ENCODE results near the gene KRT79.

KRT79 gene

DNA sequence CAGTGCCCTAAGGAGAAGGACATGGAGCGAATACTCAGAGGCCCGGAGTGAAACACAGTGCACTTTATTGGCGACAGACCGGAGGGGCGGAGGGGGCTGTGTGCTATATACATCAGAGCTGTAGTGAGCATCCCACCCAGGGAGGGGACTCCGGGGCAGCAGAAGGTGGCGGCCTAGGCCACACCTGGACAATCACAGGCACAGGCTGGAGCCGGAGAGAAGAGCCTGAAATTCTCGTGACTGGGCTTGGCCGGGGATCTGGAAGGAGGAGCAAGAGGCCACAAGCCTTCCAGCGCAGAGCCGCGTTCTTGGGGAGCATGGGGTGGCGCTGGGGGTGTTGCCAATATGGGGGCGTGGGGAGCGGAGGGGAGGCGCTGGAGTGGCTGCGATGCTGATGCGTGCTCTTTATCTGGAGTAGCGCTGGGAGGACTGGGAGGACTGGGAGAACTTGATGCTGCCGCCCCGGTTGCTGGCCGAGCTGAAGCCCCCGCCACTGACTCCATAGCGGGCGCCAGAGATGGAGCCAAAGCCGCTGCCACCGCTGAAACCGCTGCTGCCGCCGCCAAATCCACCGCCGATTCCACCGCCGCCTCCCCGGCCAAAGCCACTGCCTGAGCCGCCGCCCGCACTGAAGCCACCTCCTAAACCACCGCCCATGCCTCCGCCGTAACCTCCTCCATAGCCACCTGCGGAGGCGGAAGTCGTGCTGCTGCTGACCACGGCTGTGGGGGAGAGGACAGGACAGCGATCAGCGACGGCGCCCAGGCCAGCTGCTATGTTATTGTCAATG, 44.3 kb downstream of the KRT79 start:
- DNase-seq (ENCODE audit: low spot score) = no peak

DNA sequence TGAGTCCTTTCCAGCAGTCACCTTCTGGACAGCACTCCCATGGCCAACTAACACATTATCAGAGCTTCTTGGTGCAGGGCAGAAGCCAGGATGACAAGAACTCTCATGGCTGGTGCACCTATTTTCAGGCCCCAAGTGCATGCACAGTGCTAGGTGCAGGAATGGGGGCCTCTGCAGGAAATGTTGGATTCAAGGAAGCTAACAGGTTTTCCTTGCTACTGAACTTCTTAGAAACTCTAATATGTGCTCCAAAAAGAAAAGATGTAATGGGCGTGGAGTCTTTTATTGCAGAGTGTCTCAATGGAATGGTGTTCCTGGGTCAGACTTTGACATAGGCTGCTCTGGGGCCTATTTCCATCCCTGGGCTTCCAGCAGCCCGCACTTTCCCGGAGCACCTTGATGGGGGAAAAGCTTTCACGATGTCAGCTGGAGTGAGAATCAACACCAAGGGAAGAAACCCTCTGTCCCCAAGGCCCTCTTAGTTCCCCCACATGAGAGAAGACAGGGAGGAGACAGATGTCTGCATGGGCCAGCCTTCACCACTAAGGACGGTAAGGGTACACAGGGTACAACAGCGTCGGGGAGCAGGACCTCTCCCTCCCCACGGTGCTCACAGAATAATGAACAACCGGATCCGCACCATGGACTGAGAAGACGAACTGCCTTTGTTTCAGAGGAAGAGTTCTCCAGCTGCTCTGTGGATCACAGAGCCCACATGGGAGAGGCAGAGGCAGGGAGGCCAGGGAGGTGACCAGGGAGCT, 45.1 kb downstream of the KRT79 start:
- no peak for DNase-seq (ENCODE audit: low spot score)

DNA sequence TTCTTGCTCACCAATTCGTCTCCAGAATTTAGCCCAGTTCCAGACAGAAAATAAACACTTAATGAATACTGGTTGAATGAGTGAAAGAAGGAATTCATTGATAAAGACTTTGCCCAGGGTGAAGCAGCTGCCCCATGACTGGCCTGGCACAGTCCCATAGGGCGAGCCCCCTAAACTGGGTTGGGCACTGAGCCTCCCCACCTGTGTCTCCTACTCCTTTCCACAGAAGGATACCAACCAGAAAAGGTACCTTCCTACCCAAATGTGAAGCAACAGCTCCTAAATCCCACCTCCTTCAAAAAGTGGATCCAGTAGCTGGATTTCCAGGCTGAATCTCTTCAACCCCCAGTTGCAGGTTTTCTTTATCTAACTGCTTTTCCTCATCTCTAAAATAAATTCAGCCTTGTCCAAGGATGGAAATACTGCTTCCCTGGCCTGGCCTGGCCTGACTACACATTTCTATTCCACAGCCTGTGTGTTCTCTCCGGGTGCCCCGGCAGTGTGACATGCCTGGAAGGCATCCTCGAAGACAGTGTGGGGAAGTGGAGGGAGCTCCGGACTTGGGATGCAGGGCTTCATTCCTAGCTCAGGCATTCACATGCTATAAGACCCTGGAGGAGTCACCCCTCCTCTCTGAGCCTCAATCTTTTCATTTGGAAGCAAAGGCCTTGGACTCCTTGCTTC, 45.8 kb downstream of the KRT79 start:
- no peak for DNase-seq (ENCODE audit: low spot score)

DNA sequence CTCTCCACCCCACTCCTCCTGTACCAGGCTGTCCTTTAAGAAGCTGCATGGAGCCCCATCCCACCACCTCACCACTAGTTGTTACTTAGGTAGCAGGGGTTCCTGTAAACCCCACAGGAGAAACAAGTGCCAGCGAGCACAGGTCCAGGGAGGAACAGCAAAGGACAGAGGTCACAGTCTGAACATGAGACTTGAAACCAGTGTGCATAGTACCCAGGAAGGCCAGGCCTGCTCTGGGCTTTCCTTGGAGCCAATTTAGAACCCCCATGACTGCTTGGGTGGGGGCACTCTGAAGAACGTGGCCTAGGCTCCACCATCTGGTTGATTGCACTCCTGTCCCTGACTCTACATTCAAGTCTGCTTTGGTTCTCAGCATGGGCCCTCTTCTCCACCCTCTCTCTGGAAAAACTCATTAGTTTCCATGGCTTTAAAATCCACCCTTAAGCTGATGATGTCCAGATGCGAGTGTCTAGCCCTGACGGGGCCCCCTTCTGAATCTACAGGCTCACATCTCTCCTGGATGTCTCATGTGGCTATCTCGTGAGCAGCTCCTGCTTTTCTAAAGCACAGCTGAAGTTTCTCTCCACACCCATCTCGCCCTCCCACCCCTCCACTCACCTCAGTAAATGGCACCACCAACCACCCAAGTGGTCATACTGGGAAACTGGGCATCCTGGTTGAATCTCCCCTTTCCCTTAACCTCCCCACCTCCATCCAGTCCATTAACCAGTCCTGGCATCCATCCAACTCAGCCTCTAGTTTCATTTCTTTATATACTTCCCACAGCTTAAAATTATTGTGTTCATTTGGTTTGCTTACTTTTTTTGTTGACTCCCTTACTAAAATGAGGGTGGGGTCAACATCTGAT, 46.6 kb downstream of the KRT79 start:
- DNase-seq (ENCODE audit: low spot score) = no peak

DNA sequence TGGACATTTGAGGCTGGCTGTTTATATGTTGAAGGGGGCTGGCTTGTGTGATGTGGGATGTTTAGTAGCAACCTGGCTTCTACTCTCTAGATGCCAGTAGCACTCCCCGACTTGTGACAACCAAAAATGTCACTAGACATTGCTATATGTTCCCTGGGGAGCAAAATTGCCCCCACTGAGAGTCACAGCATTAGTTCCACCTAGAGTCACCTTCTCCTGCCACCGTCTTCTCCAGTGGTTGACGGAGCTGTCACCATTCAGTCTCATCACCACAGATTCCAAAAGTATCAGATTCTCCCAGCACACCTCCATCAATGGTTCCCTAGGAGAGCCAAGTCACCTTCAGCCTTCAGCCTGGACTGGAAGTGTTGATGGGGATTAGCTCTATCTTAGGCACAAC, 49.2 kb downstream of the KRT79 start:
- DNase-seq (ENCODE audit: low spot score) = no peak

DNA sequence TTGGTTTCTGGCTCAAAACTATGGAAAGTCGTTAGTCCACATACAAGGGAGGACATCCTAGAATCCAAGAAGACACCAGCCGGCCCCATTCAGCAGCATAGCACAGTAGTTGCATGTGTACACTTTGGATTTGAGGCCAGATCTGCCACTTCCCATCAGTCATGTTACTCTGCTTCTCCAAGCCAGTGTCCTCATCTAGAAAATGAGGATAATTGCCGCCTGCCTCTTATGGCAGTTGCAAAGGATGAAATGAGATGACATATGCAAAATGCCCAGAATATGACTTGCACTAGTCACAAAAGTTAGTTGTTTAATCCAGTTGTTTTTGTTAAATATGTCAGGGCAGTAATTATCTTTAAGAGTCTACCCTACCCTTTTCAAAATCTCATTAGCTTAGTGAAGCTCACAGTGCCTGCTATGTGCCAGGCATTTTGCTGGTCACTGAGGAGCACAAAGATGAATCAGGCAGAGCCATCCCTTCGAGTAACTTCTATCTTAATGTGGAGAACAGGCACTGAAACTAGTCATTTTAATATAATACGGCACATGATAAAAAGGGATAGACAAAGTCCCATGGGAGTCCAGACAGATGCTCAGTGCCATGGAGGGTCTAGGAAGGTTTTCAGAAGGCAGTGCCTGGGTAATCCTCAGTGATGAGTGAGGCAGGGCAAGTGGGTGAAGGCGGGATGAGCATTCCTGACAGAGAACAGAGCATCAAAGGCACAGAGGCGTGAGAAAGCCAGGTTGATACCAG, 50.4 kb downstream of the KRT79 start:
- no peak for DNase-seq (ENCODE audit: low spot score)

DNA sequence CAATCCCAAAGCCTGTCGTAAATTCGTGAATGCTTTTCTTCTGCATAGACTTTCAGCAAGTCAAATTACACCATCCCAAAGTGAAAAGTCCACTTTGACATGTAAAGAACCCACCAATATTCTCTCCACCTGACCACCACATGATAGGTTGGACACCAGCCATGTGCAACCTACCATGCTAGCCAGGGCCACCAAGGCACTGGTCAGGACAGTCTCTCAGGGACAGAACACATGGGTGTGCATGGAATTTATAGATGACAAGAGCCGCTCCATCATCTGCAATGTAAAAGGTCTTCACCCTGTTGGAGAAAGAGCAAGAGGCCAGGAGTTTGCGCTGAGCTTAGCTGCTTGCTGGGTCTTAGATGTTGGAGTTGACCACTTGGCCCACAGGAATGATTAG, 51.6 kb downstream of the KRT79 start:
- no peak for DNase-seq (ENCODE audit: low spot score)

DNA sequence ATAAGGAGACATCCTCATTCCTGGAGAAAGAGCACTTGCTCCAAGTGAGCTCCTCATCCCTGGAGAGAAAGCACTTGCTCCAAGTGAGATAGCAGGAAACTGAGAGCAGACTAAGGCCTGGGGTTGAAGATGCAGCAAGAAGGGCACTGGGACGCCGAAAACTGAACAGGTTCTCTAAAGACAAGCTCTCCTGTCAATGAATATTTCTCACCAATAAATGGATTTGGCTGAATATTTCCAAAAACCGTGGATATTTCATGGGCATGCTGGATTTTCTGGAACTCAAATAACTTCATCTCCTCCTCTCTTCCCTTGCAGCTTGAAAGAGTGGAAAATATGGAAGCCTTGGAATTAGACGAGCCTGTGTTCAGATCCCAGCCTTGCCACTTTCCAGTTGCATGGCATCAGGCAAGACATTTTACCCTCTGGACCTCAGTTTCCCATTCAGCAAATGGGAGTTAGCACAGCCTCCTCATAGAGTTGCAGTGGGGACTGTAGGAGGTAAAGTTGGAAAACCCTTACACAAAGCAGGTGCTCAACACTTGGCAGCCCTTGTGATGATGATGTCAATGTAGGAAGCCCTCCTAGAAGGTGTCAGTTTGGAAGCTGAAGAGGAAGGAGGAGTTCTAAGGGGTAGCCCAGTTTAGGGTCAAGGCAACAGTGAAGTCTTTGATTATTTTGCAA, 52.6 kb downstream of the KRT79 start:
- DNase-seq (ENCODE audit: low spot score) = no peak

DNA sequence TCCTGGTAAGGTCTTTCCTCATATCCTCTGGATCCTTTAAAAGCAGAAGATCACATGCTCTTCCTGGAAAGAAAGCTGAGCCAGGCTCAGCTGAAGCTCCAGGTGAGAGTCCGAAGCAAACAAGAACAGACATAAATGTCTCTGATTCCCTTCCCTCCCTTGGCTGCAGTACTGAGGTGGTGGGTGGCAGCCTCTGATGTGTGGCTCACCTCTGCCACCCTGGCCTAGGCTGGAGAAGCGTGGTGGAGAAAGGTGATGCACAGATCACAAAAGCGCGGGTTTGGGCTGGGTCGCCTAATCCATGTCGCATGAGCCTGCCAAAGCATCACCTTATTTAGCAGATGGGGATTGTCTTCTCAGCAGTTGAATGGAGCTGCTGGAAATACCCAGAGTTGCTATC, 54.2 kb downstream of the KRT79 start:
- no peak for DNase-seq (ENCODE audit: low spot score)

DNA sequence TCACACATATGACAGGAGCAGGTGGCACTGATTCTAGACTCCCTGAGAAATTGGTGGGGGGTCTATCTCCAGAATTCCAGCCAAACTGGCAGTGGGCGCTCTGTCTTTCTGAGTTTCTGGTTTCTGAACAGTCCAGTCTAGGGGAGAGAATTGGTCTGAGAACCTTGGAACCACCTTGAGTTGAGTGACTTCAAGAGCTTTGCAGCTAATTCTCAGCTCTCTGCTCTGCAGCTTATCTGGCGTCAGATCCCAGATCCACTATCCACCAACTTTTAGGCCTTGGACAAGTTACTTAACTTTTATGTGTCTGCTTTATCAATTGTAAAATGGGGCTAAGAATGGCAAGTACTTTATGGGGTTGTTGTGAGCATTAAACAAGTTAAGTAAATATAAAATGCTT, 55.3 kb downstream of the KRT79 start:
- no peak for DNase-seq (ENCODE audit: low spot score)

DNA sequence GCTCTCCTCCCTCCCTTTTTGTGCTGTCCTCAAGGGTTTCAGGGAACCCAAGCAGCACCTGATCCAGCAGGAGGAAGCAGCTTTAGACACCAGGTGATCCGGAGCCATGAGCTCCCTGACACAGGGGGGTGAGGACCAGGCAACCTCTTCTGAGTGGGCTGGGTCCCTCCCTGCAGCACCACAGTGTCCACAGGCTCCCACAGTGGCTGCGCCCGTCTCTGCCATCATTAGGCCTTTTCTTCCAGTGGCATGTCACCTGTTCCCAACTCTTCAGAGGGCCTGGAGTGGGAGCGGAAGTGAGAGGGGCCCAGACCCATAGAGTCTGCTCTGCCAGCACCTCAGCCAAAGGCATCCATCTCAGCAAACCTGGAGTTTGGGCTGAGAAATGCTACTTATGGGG, 56.5 kb downstream of the KRT79 start:
- DNase-seq (ENCODE audit: low spot score) = no peak

DNA sequence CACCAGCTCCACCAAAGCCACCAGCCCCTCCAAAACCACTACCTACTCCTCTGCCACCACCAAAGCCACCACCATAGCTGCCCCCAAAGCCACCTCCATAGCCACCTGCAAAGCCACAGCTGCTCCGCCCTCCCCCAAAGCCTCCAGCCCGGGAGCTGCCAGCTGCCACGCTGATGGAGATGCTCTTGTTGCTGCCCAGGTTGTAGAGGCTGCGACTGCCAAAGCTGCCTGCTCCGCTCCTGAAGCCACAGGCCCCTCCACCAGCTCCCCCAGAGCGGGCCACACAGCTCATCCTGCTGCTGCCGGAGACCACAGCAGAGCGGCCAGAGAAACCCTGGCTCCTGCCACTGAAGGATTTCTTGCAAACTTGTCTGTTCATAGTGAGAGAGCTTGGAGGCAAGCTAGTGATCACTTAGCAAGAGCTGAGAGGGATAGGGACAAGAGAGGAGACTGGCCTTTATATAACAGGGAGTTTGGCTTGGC, 57.2 kb downstream of the KRT79 start, which contains the start of gene KRT76:
Gene KRT76, minus strand, starts transcription at position 433 of the 483 bp plus-strand sequence. Its CDS starts 54 bp downstream, at position 379.
- no peak for DNase-seq (ENCODE audit: low spot score)

DNA sequence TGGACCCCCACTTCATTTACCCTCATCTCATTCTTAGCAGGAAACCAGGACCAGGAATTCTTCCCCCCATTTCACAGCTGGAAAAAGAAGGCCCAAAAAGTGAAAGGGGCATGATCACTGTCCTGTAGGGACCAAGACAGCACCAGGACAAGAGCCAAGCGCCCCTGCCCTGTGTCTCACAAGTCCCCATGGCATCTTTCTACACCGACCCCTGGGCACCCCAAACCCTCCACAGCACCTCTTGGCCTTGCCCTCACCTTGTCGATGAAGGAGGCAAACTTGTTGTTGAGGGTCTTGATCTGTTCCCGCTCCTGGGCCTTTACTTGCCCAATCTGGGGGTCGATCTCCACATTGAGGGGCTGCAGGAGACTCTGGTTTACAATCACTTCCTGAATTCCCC, 57.7 kb downstream of the KRT79 start:
- DNase-seq (ENCODE audit: low spot score) = no peak

DNA sequence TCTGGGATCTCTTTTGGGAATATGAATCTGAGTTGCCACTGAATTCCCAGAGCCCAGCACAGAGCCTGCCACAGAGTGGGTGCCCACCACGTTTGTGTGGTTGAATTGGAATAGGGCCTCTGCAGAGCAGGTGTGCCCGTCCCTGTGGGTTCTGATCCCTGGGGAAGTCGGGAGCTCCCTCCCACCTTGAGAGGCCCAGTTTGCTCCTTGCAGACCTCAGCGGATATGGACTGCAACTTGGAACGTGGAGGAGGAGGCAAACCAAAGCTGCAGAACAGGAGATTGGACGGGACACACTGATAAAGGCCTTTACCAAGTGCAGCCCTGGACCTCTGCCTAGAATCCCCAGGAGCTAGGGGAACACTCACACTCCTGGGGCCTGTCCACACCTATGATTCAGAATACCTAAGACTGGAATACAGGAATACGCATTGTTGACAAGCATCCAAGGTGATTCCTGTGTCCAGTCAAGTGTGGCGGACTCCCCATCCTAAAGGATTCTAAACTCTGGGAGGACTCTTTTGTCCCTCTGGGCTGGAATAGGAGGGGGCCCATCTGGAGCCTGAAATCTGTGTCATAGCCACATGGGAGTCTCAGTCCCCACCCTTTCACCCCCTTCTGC, 59.4 kb downstream of the KRT79 start:
- no peak for DNase-seq (ENCODE audit: low spot score)

DNA sequence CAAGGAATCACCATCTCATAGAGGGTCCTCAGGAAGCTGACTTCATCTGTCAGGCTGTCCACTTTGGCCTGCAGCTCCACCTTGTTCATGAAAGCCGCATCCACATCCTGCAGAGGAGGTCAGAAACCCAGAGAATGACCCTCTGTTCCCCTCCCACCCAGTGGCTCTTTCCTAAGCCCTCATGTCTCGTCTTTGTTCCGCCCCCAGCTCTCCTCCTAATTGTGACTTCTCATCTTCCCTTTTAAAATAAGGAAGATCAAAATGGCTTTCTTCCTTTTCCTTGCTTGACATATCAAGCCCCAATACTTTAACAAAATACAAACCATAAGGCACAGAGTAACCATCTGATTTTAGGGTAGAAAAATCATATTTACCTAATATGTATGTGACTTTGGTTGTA, 61.3 kb downstream of the KRT79 start:
- no peak for DNase-seq (ENCODE audit: low spot score)

DNA sequence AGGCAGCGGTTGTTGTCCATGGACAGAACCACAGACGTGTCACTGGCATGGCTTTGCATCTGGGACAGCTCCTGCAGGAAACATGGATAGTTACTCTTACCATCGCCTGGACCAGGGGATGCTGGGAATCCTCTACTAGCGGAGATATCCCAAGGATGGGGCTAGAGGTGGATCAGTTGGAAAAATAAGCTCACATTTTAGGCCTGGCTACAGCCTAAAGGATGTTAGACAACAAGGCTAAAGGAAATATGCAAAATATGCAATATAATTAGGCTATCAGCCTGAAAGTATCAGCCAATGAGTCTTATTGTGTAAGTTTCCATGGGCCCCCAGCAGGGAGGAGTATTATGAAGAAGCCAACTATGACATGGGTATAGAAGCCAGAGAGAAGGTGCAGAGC, 61.9 kb downstream of the KRT79 start:
- DNase-seq (ENCODE audit: low spot score) = no peak

DNA sequence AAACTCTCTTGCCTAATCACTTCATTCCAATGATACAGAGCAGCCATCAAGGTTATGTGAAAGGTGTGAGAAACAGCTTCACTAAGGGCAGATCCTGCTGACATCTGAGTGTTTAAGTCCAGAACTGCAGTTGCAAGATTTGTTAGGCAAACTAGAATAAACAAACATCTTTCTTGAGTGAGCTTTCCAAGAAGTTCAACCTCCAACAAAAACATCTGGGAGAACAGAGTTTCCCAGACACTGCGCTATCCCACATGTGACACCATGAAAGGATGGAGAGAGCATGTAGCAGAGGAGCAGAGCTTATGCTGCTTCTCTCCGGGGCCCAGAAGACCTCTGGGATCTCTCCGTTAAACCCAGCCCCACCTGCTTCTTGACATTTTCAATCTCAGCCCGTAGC, 62.6 kb downstream of the KRT79 start:
- no peak for DNase-seq (ENCODE audit: low spot score)

Data from D341Med (cell line).